ENCODE results near the gene PARVB.

The PARVB gene

GRCh38 chr22:44026630-44027511, 2.8 kb downstream of the PARVB start:
- TF ChIP-seq CTCF (IDR thresholded peaks at IDR 0.05), result no peak
- Histone ChIP-seq H3K9me3 (no peaks in the 10 kb centered on the region), H3K27me3 (peaks cover 38% of the 10 kb centered on the region), H3K4me1 (ENCODE audit: control insufficient read depth in 1 of 2, insufficient read depth in 1 of 2, low read depth in 1 of 2, low read length in 1 of 2) (peaks cover 27 to 35% of the 10 kb centered on the region in 2 experiments), H3K27ac (peak overlapping the region; percentile 56), H3K36me3 (no peaks in the 10 kb centered on the region), H3K4me3 (ENCODE audit: low read depth in 1 of 2, low read length in 1 of 2) (peak overlapping the region; percentile 57 to 62)

GRCh38 chr22:44028091-44028490, 4.0 kb downstream of the PARVB start:
- Histone ChIP-seq H3K4me1 (ENCODE audit: control insufficient read depth in 1 of 2, insufficient read depth in 1 of 2, low read depth in 1 of 2, low read length in 1 of 2) (peaks cover 27 to 35% of the 10 kb centered on the region in 2 experiments), H3K27ac (no peak overlapping the region), H3K9me3 (no peaks in the 10 kb centered on the region), H3K36me3 (no peaks in the 10 kb centered on the region), H3K4me3 (ENCODE audit: low read depth in 1 of 2, low read length in 1 of 2) (no peak overlapping the region), H3K27me3 (peaks cover 34% of the 10 kb centered on the region)
- no peak for TF ChIP-seq CTCF (IDR thresholded peaks at IDR 0.05)

GRCh38 chr22:44029069-44029468, 5.0 kb downstream of the PARVB start:
- no peak for TF ChIP-seq CTCF (IDR thresholded peaks at IDR 0.05)
- H3K4me1 ChIP-seq (ENCODE audit: control insufficient read depth in 1 of 2, insufficient read depth in 1 of 2, low read depth in 1 of 2, low read length in 1 of 2), result peaks cover 22 to 30% of the 10 kb centered on the region in 2 experiments
- H3K27ac ChIP-seq, result no peak overlapping the region
- H3K9me3 ChIP-seq, result no peaks in the 10 kb centered on the region
- no peaks in the 10 kb centered on the region for H3K36me3 ChIP-seq
- H3K27me3 ChIP-seq, result peaks cover 26% of the 10 kb centered on the region
- H3K4me3 ChIP-seq (ENCODE audit: low read depth in 1 of 2, low read length in 1 of 2), result no peak overlapping the region

- no peak for TF ChIP-seq CTCF (IDR thresholded peaks at IDR 0.05)
- H3K27me3 ChIP-seq, result peaks cover 15% of the 10 kb centered on the region
- H3K9me3 ChIP-seq, result no peaks in the 10 kb centered on the region
- H3K36me3 ChIP-seq, result no peaks in the 10 kb centered on the region
- H3K4me3 ChIP-seq (ENCODE audit: low read depth in 1 of 2, low read length in 1 of 2), result no peak overlapping the region
- H3K27ac ChIP-seq, result no peak overlapping the region
- peaks cover 14 to 23% of the 10 kb centered on the region in 2 experiments for H3K4me1 ChIP-seq (ENCODE audit: control insufficient read depth in 1 of 2, insufficient read depth in 1 of 2, low read depth in 1 of 2, low read length in 1 of 2)
These were observed 6.1 kb downstream of the PARVB start for GRCh38 chr22:44030051-44030701.

GRCh38 chr22:44030702-44031082, 6.6 kb downstream of the PARVB start:
- no peaks in the 10 kb centered on the region for H3K9me3 ChIP-seq
- H3K36me3 ChIP-seq, result no peaks in the 10 kb centered on the region
- no peak overlapping the region for H3K27ac ChIP-seq
- no peak overlapping the region for H3K4me3 ChIP-seq (ENCODE audit: low read depth in 1 of 2, low read length in 1 of 2)
- TF ChIP-seq CTCF (IDR thresholded peaks at IDR 0.05), result no peak
- peaks cover 14 to 18% of the 10 kb centered on the region in 2 experiments for H3K4me1 ChIP-seq (ENCODE audit: control insufficient read depth in 1 of 2, insufficient read depth in 1 of 2, low read depth in 1 of 2, low read length in 1 of 2)
- H3K27me3 ChIP-seq, result peaks cover 10% of the 10 kb centered on the region

Measured in neutrophil (primary cell).